ENCODE data around the gene BRD8.
"Not testable (repeated sequence)": the region's sequence is repeated elsewhere in the genome, so short reads cannot be mapped to it uniquely, and the experiment has no call there.

Gene BRD8

DNA sequence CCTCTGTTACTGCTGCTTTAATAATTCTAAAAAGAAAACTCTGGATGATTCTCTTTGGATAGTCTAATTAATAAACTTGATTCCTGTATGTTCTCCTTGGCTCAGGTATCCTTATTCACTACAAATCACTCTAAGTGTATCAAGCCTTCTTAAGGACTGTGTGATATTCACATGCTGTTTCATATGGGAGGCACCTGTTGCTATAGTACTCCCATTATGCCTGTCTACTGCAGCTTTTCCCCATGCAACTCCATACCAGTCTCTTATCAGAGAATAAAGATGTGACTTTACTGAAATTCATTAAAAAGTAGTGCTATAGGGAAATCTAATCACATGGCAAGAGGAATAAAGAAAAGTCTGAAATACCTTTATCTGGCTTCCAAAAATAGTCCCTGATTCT, 14.7 kb downstream of the BRD8 start:
- Histone ChIP-seq H3K4me3 (ENCODE audit: insufficient read length, low read depth) (no peak overlapping the region), H3K9me3 (ENCODE audit: insufficient read depth, low read length) (no peaks in the 10 kb centered on the region), H3K36me3 (ENCODE audit: insufficient read depth, insufficient read length, low read length) (peaks cover 97% of the 10 kb centered on the region), H3K9ac (ENCODE audit: insufficient read length, low read depth) (no peak overlapping the region), H3K4me1 (ENCODE audit: insufficient read depth, insufficient read length) (no peaks in the 10 kb centered on the region), H3K27me3 (ENCODE audit: insufficient read depth, insufficient read length) (no peaks in the 10 kb centered on the region)
- TF ChIP-seq YY1 (IDR thresholded peaks at IDR 0.05; ENCODE audit: insufficient read depth, insufficient read length) (no peak), SUZ12 (IDR thresholded peaks at IDR 0.05; ENCODE audit: extremely low read depth, insufficient read depth, insufficient read length) (no peak)
- no peak for DNase-seq (ENCODE audit: low read depth, low spot score)

- no peak overlapping the region for H3K4me3 ChIP-seq (ENCODE audit: insufficient read length, low read depth)
- peaks cover 92% of the 10 kb centered on the region for H3K36me3 ChIP-seq (ENCODE audit: insufficient read depth, insufficient read length, low read length)
- TF ChIP-seq SUZ12 (IDR thresholded peaks at IDR 0.05; ENCODE audit: extremely low read depth, insufficient read depth, insufficient read length) (no peak), ZNF274 (IDR thresholded peaks at IDR 0.05; ENCODE audit: low read depth, low read length) (no peak), YY1 (IDR thresholded peaks at IDR 0.05; ENCODE audit: insufficient read depth, insufficient read length) (no peak)
- H3K27me3 ChIP-seq (ENCODE audit: insufficient read depth, insufficient read length), result no peaks in the 10 kb centered on the region
- H3K9me3 ChIP-seq (ENCODE audit: insufficient read depth, low read length), result no peaks in the 10 kb centered on the region
- no peak for DNase-seq (ENCODE audit: low read depth, low spot score)
- H3K9ac ChIP-seq (ENCODE audit: insufficient read length, low read depth), result no peak overlapping the region
- no peaks in the 10 kb centered on the region for H3K4me1 ChIP-seq (ENCODE audit: insufficient read depth, insufficient read length)
These were observed 17.7 kb downstream of the BRD8 start for GRCh38 chr5:138160706-138161105.

GRCh38 chr5:138159666-138160065, 18.8 kb downstream of the BRD8 start:
- Histone ChIP-seq H3K27me3 (ENCODE audit: insufficient read depth, insufficient read length) (no peaks in the 10 kb centered on the region), H3K4me1 (ENCODE audit: insufficient read depth, insufficient read length) (no peaks in the 10 kb centered on the region), H3K9ac (ENCODE audit: insufficient read length, low read depth) (no peak overlapping the region), H3K4me3 (ENCODE audit: insufficient read length, low read depth) (no peak overlapping the region), H3K36me3 (ENCODE audit: insufficient read depth, insufficient read length, low read length) (peaks cover 84% of the 10 kb centered on the region), H3K9me3 (ENCODE audit: insufficient read depth, low read length) (no peaks in the 10 kb centered on the region)
- TF ChIP-seq SUZ12 (IDR thresholded peaks at IDR 0.05; ENCODE audit: extremely low read depth, insufficient read depth, insufficient read length) (no peak), YY1 (IDR thresholded peaks at IDR 0.05; ENCODE audit: insufficient read depth, insufficient read length) (no peak), ZNF274 (IDR thresholded peaks at IDR 0.05; ENCODE audit: low read depth, low read length) (no peak)
- DNase-seq (ENCODE audit: low read depth, low spot score), result no peak

DNA sequence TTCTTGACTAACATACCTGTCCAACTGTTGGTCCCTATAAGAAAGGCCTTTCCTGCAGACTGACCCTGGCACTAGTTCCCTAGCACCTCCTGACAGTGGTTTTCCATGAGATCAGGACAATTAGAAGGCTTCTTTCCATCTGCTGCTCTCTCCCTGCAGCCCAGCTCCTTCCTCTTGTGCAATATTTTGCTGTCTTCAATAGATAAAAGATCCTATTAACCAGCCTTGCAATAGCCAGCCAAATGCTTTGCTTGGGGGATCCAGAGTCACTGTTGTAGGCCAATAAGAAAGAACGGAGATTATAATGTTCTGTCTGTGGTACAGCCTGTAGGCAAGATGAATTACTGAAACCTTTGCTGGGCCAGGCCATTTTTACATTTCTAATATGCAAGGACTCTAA, 20.8 kb downstream of the BRD8 start:
- Histone ChIP-seq H3K4me1 (ENCODE audit: insufficient read depth, insufficient read length) (no peaks in the 10 kb centered on the region), H3K9me3 (ENCODE audit: insufficient read depth, low read length) (no peaks in the 10 kb centered on the region), H3K27me3 (ENCODE audit: insufficient read depth, insufficient read length) (no peaks in the 10 kb centered on the region), H3K36me3 (ENCODE audit: insufficient read depth, insufficient read length, low read length) (peaks cover 65% of the 10 kb centered on the region), H3K9ac (ENCODE audit: insufficient read length, low read depth) (no peak overlapping the region), H3K4me3 (ENCODE audit: insufficient read length, low read depth) (no peak overlapping the region)
- DNase-seq (ENCODE audit: low read depth, low spot score), result no peak
- TF ChIP-seq ZNF274 (IDR thresholded peaks at IDR 0.05; ENCODE audit: low read depth, low read length) (no peak), SUZ12 (IDR thresholded peaks at IDR 0.05; ENCODE audit: extremely low read depth, insufficient read depth, insufficient read length) (no peak), YY1 (IDR thresholded peaks at IDR 0.05; ENCODE audit: insufficient read depth, insufficient read length) (no peak)

DNA sequence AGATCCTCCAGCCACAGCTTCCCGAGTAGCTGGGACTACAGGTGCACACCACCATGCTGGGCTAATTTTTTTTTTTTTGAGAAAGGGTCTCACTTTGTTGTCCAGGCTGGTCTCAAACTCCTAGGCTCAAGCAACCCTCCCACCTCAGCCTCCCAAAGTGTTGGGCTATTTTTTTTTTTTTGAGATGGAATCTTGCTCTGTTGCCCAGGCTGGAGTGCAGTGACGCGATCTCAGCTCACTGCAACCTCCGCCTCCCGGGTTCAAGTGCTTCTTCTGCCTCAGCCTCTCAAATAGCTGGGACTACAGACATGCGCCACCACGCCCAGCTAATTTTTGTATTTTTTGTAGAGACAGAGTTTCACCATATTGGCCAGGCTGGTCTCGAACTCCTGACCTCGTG, 22.5 kb downstream of the BRD8 start:
- not testable (repeated sequence) for H3K9me3 ChIP-seq (ENCODE audit: insufficient read depth, low read length); H3K9ac ChIP-seq (ENCODE audit: insufficient read length, low read depth); DNase-seq (ENCODE audit: low read depth, low spot score); H3K4me1 ChIP-seq (ENCODE audit: insufficient read depth, insufficient read length); H3K4me3 ChIP-seq (ENCODE audit: insufficient read length, low read depth); H3K27me3 ChIP-seq (ENCODE audit: insufficient read depth, insufficient read length)
- peaks cover 48% of the 10 kb centered on the region for H3K36me3 ChIP-seq (ENCODE audit: insufficient read depth, insufficient read length, low read length)

DNA sequence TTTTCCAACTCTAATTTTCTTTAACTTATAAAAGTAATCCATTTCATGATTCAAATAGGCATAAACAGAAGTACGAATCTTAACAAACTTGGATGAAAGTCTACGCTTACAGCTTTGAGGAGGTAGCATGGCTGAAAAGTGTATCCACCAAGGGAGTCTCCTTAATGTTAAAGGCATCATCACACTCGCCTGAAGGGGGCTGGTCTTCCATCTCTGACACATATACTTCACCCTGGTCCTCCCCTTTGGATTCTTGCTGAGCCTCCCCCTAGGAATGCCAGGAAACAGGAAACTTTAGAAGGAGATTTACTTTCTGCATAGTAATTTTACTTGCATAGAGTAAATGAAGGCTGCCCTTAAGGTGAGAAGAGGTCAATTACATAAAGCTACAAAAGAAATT, 28.9 kb downstream of the BRD8 start:
- no peaks in the 10 kb centered on the region for H3K4me1 ChIP-seq (ENCODE audit: insufficient read depth, insufficient read length)
- no peak overlapping the region for H3K4me3 ChIP-seq (ENCODE audit: insufficient read length, low read depth)
- no peaks in the 10 kb centered on the region for H3K36me3 ChIP-seq (ENCODE audit: insufficient read depth, insufficient read length, low read length)
- H3K27me3 ChIP-seq (ENCODE audit: insufficient read depth, insufficient read length), result no peaks in the 10 kb centered on the region
- TF ChIP-seq SUZ12 (IDR thresholded peaks at IDR 0.05; ENCODE audit: extremely low read depth, insufficient read depth, insufficient read length), result no peak
- no peak for TF ChIP-seq ZNF274 (IDR thresholded peaks at IDR 0.05; ENCODE audit: low read depth, low read length)
- no peak for TF ChIP-seq YY1 (IDR thresholded peaks at IDR 0.05; ENCODE audit: insufficient read depth, insufficient read length)
- no peak overlapping the region for H3K9ac ChIP-seq (ENCODE audit: insufficient read length, low read depth)
- no peaks in the 10 kb centered on the region for H3K9me3 ChIP-seq (ENCODE audit: insufficient read depth, low read length)
- no peak for DNase-seq (ENCODE audit: low read depth, low spot score)

GRCh38 chr5:138148811-138149210, 29.6 kb downstream of the BRD8 start:
- peaks cover 3% of the 10 kb centered on the region; the same call in 1 of the 2 replicates for H3K9me3 ChIP-seq (ENCODE audit: insufficient read depth, low read length)
- no peaks in the 10 kb centered on the region for H3K27me3 ChIP-seq (ENCODE audit: insufficient read depth, insufficient read length)
- no peak for TF ChIP-seq SUZ12 (IDR thresholded peaks at IDR 0.05; ENCODE audit: extremely low read depth, insufficient read depth, insufficient read length)
- no peak for TF ChIP-seq ZNF274 (IDR thresholded peaks at IDR 0.05; ENCODE audit: low read depth, low read length)
- DNase-seq (ENCODE audit: low read depth, low spot score), result no peak
- H3K9ac ChIP-seq (ENCODE audit: insufficient read length, low read depth), result no peak overlapping the region
- no peaks in the 10 kb centered on the region for H3K4me1 ChIP-seq (ENCODE audit: insufficient read depth, insufficient read length)
- H3K4me3 ChIP-seq (ENCODE audit: insufficient read length, low read depth), result no peak overlapping the region
- no peaks in the 10 kb centered on the region for H3K36me3 ChIP-seq (ENCODE audit: insufficient read depth, insufficient read length, low read length)

DNA sequence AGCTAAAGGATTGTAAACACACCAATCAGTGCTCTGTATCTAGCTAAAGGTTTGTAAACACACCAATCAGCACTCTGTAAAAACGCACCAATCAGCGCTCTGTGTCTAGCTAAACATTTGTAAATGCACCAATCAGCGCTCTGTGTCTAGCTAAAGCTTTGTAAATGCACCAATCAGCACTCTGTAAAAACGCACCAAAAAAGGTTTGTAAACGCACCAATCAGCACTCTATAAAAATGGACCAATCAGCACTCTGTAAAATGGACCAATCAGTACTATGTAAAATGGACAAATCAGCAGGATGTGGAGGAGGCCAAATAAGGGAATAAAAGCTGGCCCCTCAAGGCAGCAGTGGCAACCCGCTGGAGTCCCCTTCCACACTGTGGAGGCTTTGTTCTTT, 34.9 kb downstream of the BRD8 start:
- DNase-seq (ENCODE audit: low read depth, low spot score); H3K27me3 ChIP-seq (ENCODE audit: insufficient read depth, insufficient read length); H3K4me1 ChIP-seq (ENCODE audit: insufficient read depth, insufficient read length); H3K36me3 ChIP-seq (ENCODE audit: insufficient read depth, insufficient read length, low read length); H3K9me3 ChIP-seq (ENCODE audit: insufficient read depth, low read length); H3K9ac ChIP-seq (ENCODE audit: insufficient read length, low read depth); H3K4me3 ChIP-seq (ENCODE audit: insufficient read length, low read depth): not testable (repeated sequence)

All from NT2/D1 (cell line).